HG02885 (cell line): ENCODE results near the gene SNX2.
"Not testable (repeated sequence)": the region's sequence is repeated elsewhere in the genome, so short reads cannot be mapped to it uniquely, and the experiment has no call there.

Source experiments
- ATAC-seq: cut with Tn5 transposase; IDR thresholded peaks from one replicate; pipeline ENCODE4 v1.9.1; 2021; ENCODE audit warnings: mild to moderate bottlenecking; ENCODE audit not compliant: unreplicated experiment, poor library complexity

Gene SNX2

DNA sequence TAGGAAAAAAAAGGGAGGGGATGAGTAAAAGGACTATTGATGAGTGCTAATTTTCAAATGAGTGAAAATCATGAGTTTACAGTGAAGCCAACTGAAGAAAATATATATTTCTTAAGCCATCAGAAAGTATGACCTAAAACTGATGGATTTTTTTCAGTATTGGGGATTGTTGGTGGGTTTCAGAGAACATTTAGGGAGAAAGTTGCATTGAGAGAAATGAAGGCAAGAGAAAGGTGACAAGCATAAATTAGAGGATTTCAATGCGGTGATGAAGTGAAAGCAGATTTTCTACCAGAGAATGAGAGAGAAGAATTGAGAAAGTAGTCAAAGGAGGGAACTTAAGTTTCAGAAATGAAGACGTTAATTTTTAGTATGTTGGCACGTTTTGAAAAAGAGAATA is 62.1 kb downstream of the SNX2 start:
- no peak for ATAC-seq

DNA sequence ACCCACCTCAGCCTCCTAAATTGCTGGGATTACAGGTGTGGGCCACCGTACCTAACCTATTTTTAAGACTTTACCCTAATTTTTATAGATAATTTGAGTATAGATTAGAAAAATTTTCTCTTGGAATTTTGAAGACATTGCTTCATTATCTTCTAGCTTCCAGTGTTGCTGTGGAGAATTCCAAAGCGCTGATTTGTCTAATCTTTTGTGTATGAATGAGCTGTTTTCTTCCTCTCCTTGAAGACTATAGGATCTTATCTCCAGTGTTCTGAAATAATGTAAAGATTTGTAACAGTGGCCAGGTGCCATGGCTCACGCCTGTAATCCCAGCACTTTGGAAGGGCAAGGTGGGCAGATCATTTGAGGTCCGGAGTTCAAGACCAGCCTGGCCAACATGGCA is 64.9 kb downstream of the SNX2 start:
- no peak for ATAC-seq

GRCh38 chr5:122842016-122842580 is 67.2 kb downstream of the SNX2 start:
- ATAC-seq, result no peak

DNA sequence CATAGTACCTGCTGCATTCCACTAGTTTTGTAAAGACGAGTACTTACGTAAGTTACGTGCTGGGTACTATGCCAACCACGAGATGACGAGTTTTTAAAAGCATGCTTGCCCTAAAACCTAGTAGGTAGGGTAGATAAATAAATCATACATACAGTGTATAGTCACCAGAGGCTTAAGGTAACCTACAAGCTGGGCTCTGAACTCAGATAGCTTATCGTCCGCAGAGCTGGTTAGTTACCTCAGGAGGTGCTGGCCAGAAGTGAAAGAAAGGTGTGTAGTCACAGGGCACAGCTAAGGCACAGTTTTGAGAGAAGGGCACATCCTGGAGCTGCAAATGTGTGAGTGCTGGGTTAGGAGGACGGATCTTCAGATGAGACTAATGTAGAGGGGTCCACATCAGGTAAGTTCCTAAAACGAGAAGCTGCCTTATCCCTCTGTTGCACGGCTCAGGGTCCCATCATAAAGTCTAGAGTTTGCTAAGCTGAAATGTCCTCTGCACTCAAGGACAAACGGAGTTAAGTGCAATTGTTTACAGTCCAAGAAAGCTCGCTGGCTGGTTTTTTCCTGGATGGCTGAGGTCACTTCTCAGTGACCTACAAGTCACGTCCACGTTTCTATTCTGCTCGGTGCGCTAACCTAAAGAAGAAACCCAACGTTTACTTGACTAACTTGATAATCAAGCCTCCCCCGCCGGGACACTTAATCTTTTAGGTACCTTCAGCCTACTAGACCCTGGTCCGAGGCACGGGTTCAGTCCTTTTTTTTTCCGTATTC is 69.4 kb downstream of the SNX2 start:
- no peak for ATAC-seq

DNA sequence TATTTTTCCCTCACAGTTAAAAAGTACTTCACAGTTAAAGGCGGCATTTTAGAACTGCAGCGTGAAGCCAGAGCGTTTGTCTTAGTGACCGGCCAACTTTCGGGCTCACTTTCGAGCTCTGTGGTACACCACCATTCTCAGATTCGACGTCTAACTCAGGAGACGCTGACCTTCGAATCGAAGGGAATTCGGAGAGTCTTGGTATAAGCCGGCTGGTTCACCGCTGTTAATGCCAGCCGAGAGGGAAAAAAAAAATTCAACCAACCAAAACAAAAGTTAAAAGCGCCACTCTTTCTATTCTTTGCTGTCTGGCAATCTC is 70.0 kb downstream of the SNX2 start:
- ATAC-seq, result peak; percentile 42

DNA sequence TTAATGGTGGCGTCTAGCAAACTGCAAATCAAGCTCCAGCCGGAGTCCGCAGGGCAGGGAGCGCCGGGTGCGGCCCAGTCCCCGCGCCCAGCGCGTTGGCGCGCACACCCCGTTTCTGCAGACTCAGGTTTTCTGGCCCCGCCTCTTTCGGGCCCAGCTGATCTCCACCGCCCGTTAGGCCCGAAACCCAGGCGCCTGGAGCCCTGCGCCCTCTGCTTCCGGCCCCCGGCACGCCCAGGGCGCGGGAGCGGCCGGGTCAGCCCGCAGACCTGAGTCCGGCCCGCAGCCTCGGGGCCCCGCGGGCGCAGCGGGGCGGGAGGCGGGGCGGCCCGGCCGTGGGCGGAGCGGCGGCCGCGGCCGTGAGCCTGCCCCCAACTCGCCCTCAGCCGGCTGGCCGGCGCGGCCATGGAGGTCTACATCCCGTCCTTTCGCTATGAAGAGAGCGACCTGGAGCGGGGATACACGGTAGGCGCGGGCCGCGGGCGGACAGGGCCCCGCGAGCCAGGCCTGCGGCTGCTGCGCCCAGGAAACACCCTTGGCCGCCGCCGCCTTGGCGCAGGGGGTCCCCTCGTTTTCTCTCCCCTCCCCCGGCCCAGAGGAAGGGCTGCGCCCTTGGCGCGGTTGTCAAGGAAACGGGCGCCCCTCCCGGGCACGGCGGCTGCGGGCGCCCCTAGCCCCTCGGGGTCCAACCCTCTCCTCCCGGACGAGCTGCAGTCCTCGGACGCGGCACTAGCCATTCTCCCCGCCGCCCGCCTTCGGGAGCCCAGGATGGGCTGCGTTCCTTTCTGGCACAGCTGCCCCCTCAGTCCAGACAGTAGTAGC is 70.6 kb downstream of the SNX2 start, which contains the start of gene SNX24:
SNX24 (plus strand) TSS at position 385 of the 822 bp plus-strand sequence; CDS start at position 406, 21 bp downstream.
- peak; percentile 88 for ATAC-seq

DNA sequence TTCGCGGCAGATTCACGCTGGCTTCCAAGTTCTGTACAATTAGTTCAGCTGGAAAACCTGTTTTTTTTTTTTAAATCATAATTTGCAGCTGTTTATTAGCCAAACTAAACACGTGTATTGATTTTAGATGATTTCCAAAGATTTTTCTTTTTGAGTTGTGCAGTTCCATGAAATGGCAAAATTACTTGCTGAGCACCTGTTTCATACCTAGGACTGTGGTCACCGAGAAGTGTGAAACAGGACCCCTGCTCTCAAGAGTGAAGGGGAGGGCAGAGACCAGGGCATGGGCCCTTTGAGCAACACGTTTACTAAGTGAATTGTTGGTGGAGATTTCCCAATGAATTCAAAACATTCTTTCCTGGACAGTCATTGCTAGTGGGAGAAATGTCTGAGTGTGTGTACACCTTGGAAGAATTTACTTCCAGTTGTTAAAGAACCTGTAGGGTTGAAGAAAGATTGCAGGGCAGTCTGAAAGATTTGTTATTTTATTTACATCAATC is 71.2 kb downstream of the SNX2 start:
- no peak for ATAC-seq

DNA sequence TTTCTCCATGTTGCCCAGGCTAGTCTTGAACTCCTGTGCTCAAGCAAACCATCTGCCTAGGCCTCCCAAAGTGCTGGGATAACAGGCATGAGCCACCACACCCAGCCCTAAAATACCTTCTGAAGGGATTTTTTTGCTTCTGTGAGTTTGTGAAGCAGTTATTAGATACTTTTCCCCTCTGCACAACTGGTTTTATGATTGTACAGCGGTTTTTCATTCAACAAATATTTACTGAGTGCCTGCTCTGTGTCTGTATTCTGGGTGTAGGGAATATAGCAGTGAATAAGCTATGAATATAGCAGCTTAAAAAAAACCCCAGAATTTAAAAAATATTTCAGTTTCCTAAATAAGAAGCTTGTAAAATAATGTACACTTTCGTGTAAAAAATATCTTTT is 72.8 kb downstream of the SNX2 start:
- ATAC-seq, result no peak

GRCh38 chr5:122849771-122850170 is 74.9 kb downstream of the SNX2 start:
- ATAC-seq, result no peak

- not testable (repeated sequence) for ATAC-seq
These were observed 82.7 kb downstream of the SNX2 start for GRCh38 chr5:122857538-122857937.

DNA sequence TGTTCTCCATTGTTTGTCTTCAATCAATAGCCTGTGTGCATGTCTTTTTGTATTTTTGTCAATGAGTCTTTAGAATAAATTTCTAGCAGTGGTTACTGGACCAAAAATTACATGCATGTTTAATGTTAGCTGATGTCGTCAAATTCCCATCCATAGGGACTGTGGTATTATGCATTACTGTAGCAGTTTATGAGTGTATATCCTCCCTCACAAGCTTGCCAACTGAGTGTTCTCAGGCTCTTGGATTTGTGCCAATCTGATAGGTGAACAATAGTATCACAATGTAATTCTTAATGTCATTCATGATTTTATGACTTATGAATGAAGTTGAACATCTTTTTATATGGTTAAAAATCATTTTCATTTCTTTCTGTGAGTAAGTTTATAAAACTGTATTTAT is 83.6 kb downstream of the SNX2 start:
- no peak for ATAC-seq

DNA sequence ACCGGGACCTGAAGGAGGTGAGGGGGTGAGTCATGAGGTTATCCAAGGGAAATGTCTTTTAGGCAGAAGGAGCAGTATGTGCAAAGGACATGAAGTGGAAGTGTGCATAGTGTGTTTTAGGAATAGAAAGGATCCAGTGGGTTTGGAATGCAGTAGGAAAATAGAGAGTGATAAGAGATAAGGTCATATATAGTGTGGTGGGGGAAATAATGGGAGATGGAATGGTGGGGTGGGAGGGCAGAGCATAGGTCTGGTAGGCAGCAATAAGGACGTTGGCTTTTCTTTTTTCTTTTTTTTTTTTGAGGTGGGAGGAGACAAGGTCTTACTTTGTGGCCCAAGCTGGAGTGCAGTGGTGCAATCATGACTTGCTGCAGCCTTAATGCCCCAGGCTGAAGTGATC is 88.4 kb downstream of the SNX2 start:
- ATAC-seq, result no peak

DNA sequence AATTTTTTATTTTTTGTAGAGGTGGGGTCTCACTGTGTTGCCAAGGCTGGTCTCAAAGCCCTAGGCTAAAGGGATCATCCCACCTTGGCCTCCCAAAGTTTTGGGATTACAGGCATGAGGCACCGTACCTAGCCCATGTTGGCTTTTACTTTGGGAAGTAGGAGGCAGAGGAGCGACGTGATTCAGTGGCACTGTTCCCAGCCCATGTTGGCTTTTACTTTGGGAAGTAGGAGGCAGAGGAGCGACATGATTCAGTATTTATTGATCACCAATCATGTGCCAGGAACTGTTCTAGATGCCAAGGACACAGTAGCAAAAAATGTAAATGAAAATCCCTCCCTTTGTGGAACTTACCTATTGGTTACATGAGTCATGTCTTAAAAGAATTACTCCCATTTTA is 88.8 kb downstream of the SNX2 start:
- no peak for ATAC-seq

GRCh38 chr5:122864400-122864799 is 89.5 kb downstream of the SNX2 start:
- ATAC-seq, result no peak

GRCh38 chr5:122864842-122865241 is 90.0 kb downstream of the SNX2 start:
- no peak for ATAC-seq

DNA sequence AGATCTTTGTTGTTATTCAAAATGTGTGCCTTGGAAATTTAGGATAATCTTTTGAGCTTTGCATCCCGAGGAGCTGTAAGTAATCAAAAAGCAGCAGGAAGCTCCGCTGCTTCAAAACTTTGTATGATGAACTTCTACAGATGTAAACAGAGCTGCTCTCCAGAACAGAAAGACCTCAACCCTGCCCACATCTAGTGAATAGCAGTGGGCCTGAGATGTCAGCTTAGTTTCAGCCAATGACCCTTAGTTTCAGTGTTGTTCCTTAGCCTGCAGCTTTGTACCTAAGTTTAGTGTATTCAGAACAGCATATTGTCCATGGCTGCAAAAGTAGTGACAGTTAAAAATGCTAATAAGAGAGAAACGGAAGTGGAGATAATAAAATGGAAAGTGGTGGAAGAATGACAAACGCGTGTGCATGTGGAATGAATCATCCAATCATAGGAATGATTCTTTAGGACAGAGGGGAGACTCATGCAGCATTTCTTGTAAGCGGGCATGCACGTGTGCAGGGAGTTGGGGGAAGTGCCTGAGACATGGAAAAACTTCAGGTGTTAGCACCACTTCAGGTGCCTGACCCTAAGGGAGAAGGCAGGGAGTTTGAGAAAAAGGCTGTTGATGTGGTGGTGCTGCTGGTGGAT is 95.5 kb downstream of the SNX2 start:
- ATAC-seq, result no peak

- ATAC-seq, result no peak
These were observed 96.8 kb downstream of the SNX2 start for GRCh38 chr5:122871661-122872060.

GRCh38 chr5:122874179-122874875 is 99.4 kb downstream of the SNX2 start:
- ATAC-seq, result no peak

DNA sequence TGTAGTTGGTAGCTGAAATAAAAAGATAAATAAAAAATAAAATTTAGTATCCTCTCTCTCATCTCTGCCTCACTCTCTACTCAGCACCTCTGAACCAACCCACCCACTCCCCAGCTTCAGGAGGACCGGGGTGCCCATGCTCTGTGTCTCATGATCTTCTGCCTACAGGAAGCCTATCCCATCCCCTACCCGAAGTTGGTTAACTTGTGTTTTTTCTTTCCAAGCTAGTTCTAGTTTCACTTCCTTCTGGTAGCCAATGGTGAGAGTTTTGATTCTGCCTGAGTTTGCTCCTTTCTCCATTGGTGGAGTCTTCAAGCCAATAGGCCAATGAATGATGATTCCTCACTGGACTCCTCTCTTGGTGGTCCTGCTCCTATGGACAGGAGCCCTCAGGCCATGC is 102.6 kb downstream of the SNX2 start:
- peak; percentile 75 for ATAC-seq

DNA sequence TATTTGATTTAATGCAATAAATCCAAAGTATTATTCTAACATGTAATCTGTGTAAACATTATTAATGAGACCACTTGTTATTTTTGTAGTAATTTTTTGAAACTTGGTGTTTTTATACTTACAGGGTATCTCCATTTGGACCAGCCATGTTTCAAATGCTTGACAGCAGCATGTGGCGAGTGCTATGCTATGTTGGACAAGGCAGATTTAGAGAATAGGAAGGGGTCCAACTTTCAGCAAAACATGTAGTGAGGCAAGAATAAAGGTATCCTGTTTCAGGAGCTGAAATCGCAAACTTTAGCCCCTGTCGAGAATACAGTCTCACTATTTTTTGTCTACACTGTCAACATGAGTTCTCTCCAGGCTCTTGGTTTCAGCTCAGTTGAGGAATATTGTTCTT is 104.2 kb downstream of the SNX2 start:
- no peak for ATAC-seq
